Measurements from ENCODE around the gene CHN2.

CHN2 gene

GRCh38 chr7:29292886-29293658 is 98.5 kb downstream of the CHN2 start:
- no peak for TF ChIP-seq CTCF (IDR thresholded peaks at IDR 0.05; ENCODE audit: insufficient read depth, low read depth, low read length, missing control alignments)
- DNase-seq (ENCODE audit: low read depth), result no peak
- H3K4me3 ChIP-seq (ENCODE audit: low read depth, low read length), result no peak overlapping the region

GRCh38 chr7:29296421-29296820 is 101.8 kb downstream of the CHN2 start:
- H3K4me3 ChIP-seq (ENCODE audit: low read depth, low read length), result no peak overlapping the region
- TF ChIP-seq CTCF (IDR thresholded peaks at IDR 0.05; ENCODE audit: insufficient read depth, low read depth, low read length, missing control alignments), result no peak
- no peak for DNase-seq (ENCODE audit: low read depth)

- H3K4me3 ChIP-seq (ENCODE audit: low read depth, low read length), result no peak overlapping the region
- peak; percentile 25 for TF ChIP-seq CTCF (IDR thresholded peaks at IDR 0.05; ENCODE audit: insufficient read depth, low read depth, low read length, missing control alignments)
- peak; percentile 28 for DNase-seq (ENCODE audit: low read depth)
Observed at GRCh38 chr7:29297194-29297890, 102.8 kb downstream of the CHN2 start.

GRCh38 chr7:29299086-29299485 is 104.5 kb downstream of the CHN2 start:
- no peak for DNase-seq (ENCODE audit: low read depth)
- no peak for TF ChIP-seq CTCF (IDR thresholded peaks at IDR 0.05; ENCODE audit: insufficient read depth, low read depth, low read length, missing control alignments)
- H3K4me3 ChIP-seq (ENCODE audit: low read depth, low read length), result no peak overlapping the region

- H3K4me3 ChIP-seq (ENCODE audit: low read depth, low read length), result no peak overlapping the region
- no peak for DNase-seq (ENCODE audit: low read depth)
- TF ChIP-seq CTCF (IDR thresholded peaks at IDR 0.05; ENCODE audit: insufficient read depth, low read depth, low read length, missing control alignments), result no peak
Observed at GRCh38 chr7:29300026-29300480, 105.5 kb downstream of the CHN2 start.

GRCh38 chr7:29300649-29301048 is 106.1 kb downstream of the CHN2 start:
- no peak for DNase-seq (ENCODE audit: low read depth)
- TF ChIP-seq CTCF (IDR thresholded peaks at IDR 0.05; ENCODE audit: insufficient read depth, low read depth, low read length, missing control alignments), result no peak
- no peak overlapping the region for H3K4me3 ChIP-seq (ENCODE audit: low read depth, low read length)

All from GM12865 (cell line).